Fibroblast of lung (primary cell): ENCODE measurements around the gene NLE1. TPM values are rescaled to one million over a fixed set of nuclear protein-coding genes. Genes with fewer than 3 reads are reported as not detected.

ENCODE experiments used
- DNase-seq, 2 donors: peaks; one replicate each; pipeline versions ENCODE4 v3.0.0 to v3.0.0-alpha.2; 2010; ENCODE audit warnings: low read depth in 2 of 2
- H2AFZ ChIP-seq: 2 replicates; pipeline ENCODE4 v1.5.1; 2012; ENCODE audit warnings: low read length, control low read depth, inconsistent platforms
- H3K27ac ChIP-seq: 2 replicates; pipeline ENCODE4 v1.5.1; 2011; ENCODE audit warnings: low read length, control low read depth; ENCODE audit not compliant: insufficient read depth
- H3K27me3 ChIP-seq: 2 replicates; pipeline ENCODE4 v1.5.1; 2011; ENCODE audit warnings: mild to moderate bottlenecking, low read length; ENCODE audit not compliant: control insufficient read depth, insufficient read depth
- H3K36me3 ChIP-seq: 2 replicates; pipeline ENCODE4 v1.5.1; 2011; ENCODE audit warnings: low read length; ENCODE audit not compliant: control insufficient read depth, insufficient read depth
- H3K4me1 ChIP-seq: 2 replicates; pipeline ENCODE4 v1.5.1; 2011; ENCODE audit warnings: low read length; ENCODE audit not compliant: control insufficient read depth, insufficient read depth; ENCODE audit errors: extremely low read depth
- H3K4me2 ChIP-seq: 2 replicates; pipeline ENCODE4 v1.5.1; 2011; ENCODE audit warnings: low read length, control low read depth; ENCODE audit not compliant: insufficient read depth; ENCODE audit errors: extremely low read depth
- H3K4me3 ChIP-seq, 4 experiments: fragments of 200-600 bp in 1 of 4; sonication (generic) in 1 of 4; replicated peaks in 1 of 4; 2 replicates each; pipeline ENCODE4 v1.5.1; 2011 to 2016; ENCODE audit warnings: low read length in 4 of 4, low read depth in 3 of 4, mild to moderate bottlenecking in 3 of 4, control low read depth in 2 of 4, inconsistent platforms in 1 of 4, mixed read lengths in 1 of 4; ENCODE audit not compliant: insufficient read depth in 1 of 4; ENCODE audit errors: control extremely low read depth in 1 of 4
- H3K79me2 ChIP-seq: 2 replicates; pipeline ENCODE4 v1.5.1; 2012; ENCODE audit warnings: mild to moderate bottlenecking, low read length, inconsistent platforms; ENCODE audit not compliant: control insufficient read depth, insufficient read depth
- H3K9ac ChIP-seq: 2 replicates; pipeline ENCODE4 v1.5.1; 2011; ENCODE audit warnings: mild to moderate bottlenecking, low read length, control low read depth; ENCODE audit not compliant: insufficient read depth
- H3K9me3 ChIP-seq: 2 replicates; pipeline ENCODE4 v1.5.1; 2012; ENCODE audit warnings: low read depth, low read length; ENCODE audit not compliant: control insufficient read depth, insufficient read depth
- H4K20me1 ChIP-seq: 2 replicates; pipeline ENCODE4 v1.5.1; 2011; ENCODE audit warnings: low read length; ENCODE audit not compliant: control insufficient read depth, insufficient read depth; ENCODE audit errors: extremely low read depth
- CTCF ChIP-seq, 2 donors: IDR thresholded peaks in 1 of 2; conservative IDR thresholded peaks in 1 of 2; 1 replicate in 1 of 2; 2 replicates in 1 of 2; pipeline ENCODE4 v1.5.1; 2011 to 2012; ENCODE audit warnings: low read length in 2 of 2, control low read depth in 1 of 2, inconsistent platforms in 1 of 2, low read depth in 1 of 2, mild to moderate bottlenecking in 1 of 2
- EZH2 ChIP-seq: IDR thresholded peaks from 2 replicates; pipeline ENCODE4 v1.5.1; 2012; ENCODE audit warnings: low read length, control low read depth, mild to moderate bottlenecking; ENCODE audit errors: missing control alignments
- polyA plus RNA-seq, 2 donors: library from polyadenylated mRNA; depleted of rRNA in 1 of 2; stranded (reverse) in 1 of 2; unstranded in 1 of 2; fragments of >200 nt; gene quantifications; 2 replicates each; pipeline ENCODE4 v1.2.1, GENCODE V29; 2011 to 2012; ENCODE audit warnings: missing spikeins in 1 of 2
- total RNA-seq: library from RNA; depleted of rRNA; stranded (reverse); fragments of >200 nt; gene quantifications from 2 replicates; pipeline ENCODE4 v1.2.1, GENCODE V29; 2014

Gene NLE1
- total and polyA plus RNA-seq, 2 donors (not counting 1 experiment from before 2014, with no cell fraction given), result 9.4 to 20.5 TPM

GRCh38 chr17:35167666-35168065 is 25.6 kb upstream of the NLE1 start:
- Histone ChIP-seq H3K9me3 (no peaks in the 10 kb centered on the region), H3K79me2 (no peaks in the 10 kb centered on the region), H3K27ac (no peak overlapping the region), H3K4me2 (no peak overlapping the region), H3K4me3 (no peak overlapping the region), H4K20me1 (no peaks in the 10 kb centered on the region), H3K4me1 (no peaks in the 10 kb centered on the region), H3K27me3 (no peaks in the 10 kb centered on the region), H3K9ac (no peak overlapping the region), H3K36me3 (no peaks in the 10 kb centered on the region), H2AFZ (no peak overlapping the region)
- peak in 1 of 2 donors; percentile 10 for DNase-seq
- no peak for TF ChIP-seq CTCF (conservative IDR thresholded peaks at IDR 0.05 in 1 of 2, IDR thresholded peaks at IDR 0.05 in 1 of 2; ENCODE audit: low read depth in 1 of 2, low read length in 2 of 2)
- no peak for TF ChIP-seq EZH2

GRCh38 chr17:35167046-35167445 is 24.9 kb upstream of the NLE1 start:
- TF ChIP-seq CTCF (conservative IDR thresholded peaks at IDR 0.05 in 1 of 2, IDR thresholded peaks at IDR 0.05 in 1 of 2; ENCODE audit: low read depth in 1 of 2, low read length in 2 of 2), result no peak
- Histone ChIP-seq H3K9me3 (no peaks in the 10 kb centered on the region), H3K4me3 (no peak overlapping the region), H3K4me1 (no peaks in the 10 kb centered on the region), H3K27me3 (no peaks in the 10 kb centered on the region), H3K4me2 (no peak overlapping the region), H2AFZ (no peak overlapping the region), H4K20me1 (no peaks in the 10 kb centered on the region), H3K36me3 (no peaks in the 10 kb centered on the region), H3K79me2 (no peaks in the 10 kb centered on the region), H3K9ac (no peak overlapping the region), H3K27ac (no peak overlapping the region)
- DNase-seq, result no peak

- Histone ChIP-seq H4K20me1 (no peaks in the 10 kb centered on the region), H2AFZ (no peak overlapping the region), H3K27me3 (peaks cover under 1% of the 10 kb centered on the region), H3K27ac (no peak overlapping the region), H3K79me2 (no peaks in the 10 kb centered on the region), H3K9ac (no peak overlapping the region), H3K9me3 (no peaks in the 10 kb centered on the region), H3K36me3 (no peaks in the 10 kb centered on the region), H3K4me2 (no peak overlapping the region), H3K4me1 (no peaks in the 10 kb centered on the region), H3K4me3 (no peak overlapping the region)
- no peak for DNase-seq
- TF ChIP-seq EZH2 (no peak), CTCF (conservative IDR thresholded peaks at IDR 0.05 in 1 of 2, IDR thresholded peaks at IDR 0.05 in 1 of 2; ENCODE audit: low read depth in 1 of 2, low read length in 2 of 2) (no peak)
Measured at GRCh38 chr17:35166526-35166925, 24.4 kb upstream of the NLE1 start.
